ENCODE measurements around the gene TAF1. TPM values are rescaled to one million over a fixed set of nuclear protein-coding genes. Genes with fewer than 3 reads are reported as not detected.
"Not testable (repeated sequence)": the region's sequence is repeated elsewhere in the genome, so short reads cannot be mapped to it uniquely, and the experiment has no call there.

TAF1 gene
- total RNA-seq, 1 donor from 2014 or later: 23.3 TPM

DNA sequence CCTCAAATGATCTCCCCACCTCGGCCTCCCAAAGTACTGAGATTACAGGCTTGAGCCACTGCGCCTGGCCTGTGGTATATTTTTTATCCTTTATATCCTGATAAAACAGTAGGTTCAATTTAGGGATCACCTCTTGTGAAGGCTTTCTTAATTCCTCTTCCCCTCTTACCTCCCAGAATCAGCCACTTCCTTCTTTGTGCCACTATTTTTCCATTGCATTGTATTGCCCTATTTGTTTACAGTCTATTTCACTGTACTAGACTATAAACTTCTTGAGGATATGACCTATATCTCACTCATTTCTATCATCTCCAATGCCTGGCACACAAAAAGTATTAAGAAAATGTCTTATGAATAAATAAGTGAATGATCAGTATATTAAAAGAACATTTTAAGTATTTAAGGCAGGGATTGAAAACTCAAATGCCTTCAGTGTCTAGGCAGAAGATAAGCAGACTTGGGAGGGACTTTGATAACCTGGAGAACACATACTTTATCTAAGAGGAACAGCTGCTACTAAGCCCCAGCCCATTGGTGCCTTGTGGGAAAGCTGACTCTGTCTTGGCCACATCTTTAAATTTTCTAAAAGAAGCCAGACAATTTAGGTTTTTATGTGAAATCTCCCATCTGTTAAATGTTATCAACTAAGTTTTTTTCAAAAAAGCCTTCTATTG is 84.4 kb downstream of the TAF1 start:
- Histone ChIP-seq H3K79me2 (ENCODE audit: insufficient read depth, low read length) (no peaks in the 10 kb centered on the region), H3K27ac (ENCODE audit: low read depth, low read length) (no peak overlapping the region), H3K4me2 (ENCODE audit: low read length) (no peak overlapping the region), H3K36me3 (ENCODE audit: insufficient read depth, low read length) (peaks cover 11% of the 10 kb centered on the region), H3K4me3 (ENCODE audit: insufficient read depth, low read depth, low read length) (no peak overlapping the region), H3K9ac (ENCODE audit: low read length) (no peak overlapping the region), H3K9me3 (ENCODE audit: insufficient read depth, low read depth, low read length) (no peaks in the 10 kb centered on the region), H2AFZ (ENCODE audit: low read depth, low read length) (no peak overlapping the region), H3K27me3 (ENCODE audit: insufficient read depth, low read length) (no peaks in the 10 kb centered on the region), H3K4me1 (ENCODE audit: insufficient read depth, low read length) (no peaks in the 10 kb centered on the region), H4K20me1 (ENCODE audit: insufficient read depth, low read length) (no peaks in the 10 kb centered on the region)
- Mint-ChIP-seq H3K4me3 (ENCODE audit: unreplicated experiment) (no peak overlapping the region), H3K36me3 (ENCODE audit: low read depth, unreplicated experiment) (peaks cover 4% of the 10 kb centered on the region), H3K4me1 (ENCODE audit: low read depth, unreplicated experiment) (peaks cover 16% of the 10 kb centered on the region), H3K27me3 (ENCODE audit: low read depth, unreplicated experiment) (no peaks in the 10 kb centered on the region), H3K27ac (ENCODE audit: unreplicated experiment) (no peak overlapping the region), H3K9me3 (ENCODE audit: unreplicated experiment) (no peaks in the 10 kb centered on the region)
- FAIRE-seq (no peak), DNase-seq (ENCODE audit: low read depth) (no peak)
- no peak for TF ChIP-seq EZH2 (IDR thresholded peaks at IDR 0.05; ENCODE audit: insufficient read depth, low read length)
- no peak for TF ChIP-seq CTCF (IDR thresholded peaks at IDR 0.05; ENCODE audit: insufficient read depth, low read depth, low read length)

- H3K27me3 ChIP-seq (ENCODE audit: insufficient read depth, low read length); H3K79me2 ChIP-seq (ENCODE audit: insufficient read depth, low read length): not testable (repeated sequence)
- peaks cover 16% of the 10 kb centered on the region for H3K4me1 Mint-ChIP-seq (ENCODE audit: low read depth, unreplicated experiment)
These were observed 85.4 kb downstream of the TAF1 start for GRCh38 chrX:71451518-71451917.

GRCh38 chrX:71453056-71453455 is 86.9 kb downstream of the TAF1 start:
- H3K27me3 ChIP-seq (ENCODE audit: insufficient read depth, low read length): no peaks in the 10 kb centered on the region
- H3K27ac Mint-ChIP-seq (ENCODE audit: unreplicated experiment): no peak overlapping the region
- no peak overlapping the region for H3K4me3 ChIP-seq (ENCODE audit: insufficient read depth, low read depth, low read length)
- no peaks in the 10 kb centered on the region for H3K4me1 ChIP-seq (ENCODE audit: insufficient read depth, low read length)
- DNase-seq (ENCODE audit: low read depth) (no peak), FAIRE-seq (no peak)
- H3K4me2 ChIP-seq (ENCODE audit: low read length): no peak overlapping the region
- H2AFZ ChIP-seq (ENCODE audit: low read depth, low read length): no peak overlapping the region
- no peak overlapping the region for H3K27ac ChIP-seq (ENCODE audit: low read depth, low read length)
- H3K9ac ChIP-seq (ENCODE audit: low read length): no peak overlapping the region
- H4K20me1 ChIP-seq (ENCODE audit: insufficient read depth, low read length): no peaks in the 10 kb centered on the region
- peaks cover 16% of the 10 kb centered on the region for H3K4me1 Mint-ChIP-seq (ENCODE audit: low read depth, unreplicated experiment)
- no peaks in the 10 kb centered on the region for H3K9me3 ChIP-seq (ENCODE audit: insufficient read depth, low read depth, low read length)
- no peaks in the 10 kb centered on the region for H3K9me3 Mint-ChIP-seq (ENCODE audit: unreplicated experiment)
- TF ChIP-seq EZH2 (IDR thresholded peaks at IDR 0.05; ENCODE audit: insufficient read depth, low read length) (no peak), CTCF (IDR thresholded peaks at IDR 0.05; ENCODE audit: insufficient read depth, low read depth, low read length) (no peak)
- H3K79me2 ChIP-seq (ENCODE audit: insufficient read depth, low read length): no peaks in the 10 kb centered on the region
- peaks cover 24% of the 10 kb centered on the region for H3K36me3 ChIP-seq (ENCODE audit: insufficient read depth, low read length)
- H3K36me3 Mint-ChIP-seq (ENCODE audit: low read depth, unreplicated experiment): peaks cover 5% of the 10 kb centered on the region
- no peak overlapping the region for H3K4me3 Mint-ChIP-seq (ENCODE audit: unreplicated experiment)
- H3K27me3 Mint-ChIP-seq (ENCODE audit: low read depth, unreplicated experiment): no peaks in the 10 kb centered on the region

More at GRCh38 chrX:71451518-71451917, 85.4 kb downstream of the TAF1 start:
- H3K27ac ChIP-seq (ENCODE audit: low read depth, low read length); FAIRE-seq; H3K27ac Mint-ChIP-seq (ENCODE audit: unreplicated experiment); H3K36me3 Mint-ChIP-seq (ENCODE audit: low read depth, unreplicated experiment); H3K4me3 Mint-ChIP-seq (ENCODE audit: unreplicated experiment); H3K9ac ChIP-seq (ENCODE audit: low read length); H3K4me1 ChIP-seq (ENCODE audit: insufficient read depth, low read length); H3K4me2 ChIP-seq (ENCODE audit: low read length); H3K9me3 ChIP-seq (ENCODE audit: insufficient read depth, low read depth, low read length); H2AFZ ChIP-seq (ENCODE audit: low read depth, low read length); DNase-seq (ENCODE audit: low read depth); H3K9me3 Mint-ChIP-seq (ENCODE audit: unreplicated experiment); H4K20me1 ChIP-seq (ENCODE audit: insufficient read depth, low read length); H3K27me3 Mint-ChIP-seq (ENCODE audit: low read depth, unreplicated experiment); H3K4me3 ChIP-seq (ENCODE audit: insufficient read depth, low read depth, low read length): not testable (repeated sequence)
- H3K36me3 ChIP-seq (ENCODE audit: insufficient read depth, low read length): peaks cover 15% of the 10 kb centered on the region
